ENCODE data around the gene MACROD1. TPM values are rescaled to one million over a fixed set of nuclear protein-coding genes. Genes with fewer than 3 reads are reported as not detected.

The MACROD1 gene
- total and polyA plus RNA-seq, 12 donors = 77.6 to 497 (median 115) TPM

- H3K27me3 ChIP-seq = no peaks in the 10 kb centered on the region
- peaks cover 0 to 39% (median 26%) of the 10 kb centered on the region in 9 donors for H3K4me1 ChIP-seq
- TF ChIP-seq CTCF (IDR thresholded peaks at IDR 0.05) = no peak
- H3K9me3 ChIP-seq = no peaks in the 10 kb centered on the region
- 72 to 81% methylated on average over 8 of the region's 8 CpGs for WGBS, 2 donors
- intact Hi-C loops (cut with DNase I) = no loop called here
- DNase-seq (no peak), ATAC-seq (peak in 3 of 8 donors; percentile 6 to 34 (median 27))
- no peak overlapping the region for H3K4me3 ChIP-seq
- H3K36me3 ChIP-seq = no peaks in the 10 kb centered on the region
- H3K27ac ChIP-seq = no peak overlapping the region
These were observed 147.6 kb downstream of the MACROD1 start for GRCh38 chr11:64018310-64018709.

GRCh38 chr11:64017945-64018224, 148.0 kb downstream of the MACROD1 start:
- WGBS, 2 donors = 83 to 89% methylated on average over 7 of the region's 7 CpGs
- TF ChIP-seq CTCF (IDR thresholded peaks at IDR 0.05) = no peak
- ATAC-seq = no peak

GRCh38 chr11:64015935-64016845, 149.7 kb downstream of the MACROD1 start:
- Histone ChIP-seq H3K4me3 (no peak overlapping the region), H3K36me3 (no peaks in the 10 kb centered on the region), H3K9me3 (no peaks in the 10 kb centered on the region), H3K27ac (no peak overlapping the region), H3K4me1 (peaks cover 0 to 27% (median 19%) of the 10 kb centered on the region in 9 donors), H3K27me3 (no peaks in the 10 kb centered on the region)
- intact Hi-C loops (cut with DNase I) = no loop called here
- no peak for ATAC-seq
- no peak for TF ChIP-seq CTCF (IDR thresholded peaks at IDR 0.05)
- DNase-seq = no peak
- 92 to 94% methylated on average over 35 of the region's 35 CpGs for WGBS, 2 donors

More at GRCh38 chr11:64017945-64018224, 148.0 kb downstream of the MACROD1 start:
- H3K9me3 ChIP-seq = no peaks in the 10 kb centered on the region
- intact Hi-C loops (cut with DNase I) = no loop called here
- no peak overlapping the region for H3K4me3 ChIP-seq
- H3K27ac ChIP-seq = no peak overlapping the region
- H3K27me3 ChIP-seq = no peaks in the 10 kb centered on the region
- H3K4me1 ChIP-seq = peaks cover 0 to 36% (median 26%) of the 10 kb centered on the region in 9 donors
- no peak for DNase-seq
- no peaks in the 10 kb centered on the region for H3K36me3 ChIP-seq

- H3K27ac ChIP-seq = no peak overlapping the region
- no peak for ATAC-seq
- H3K4me3 ChIP-seq = no peak overlapping the region
- DNase-seq = no peak
- WGBS, 2 donors = 88 to 90% methylated on average over 20 of the region's 20 CpGs
- peaks cover 0 to 24% (median 17%) of the 10 kb centered on the region in 9 donors for H3K4me1 ChIP-seq
- H3K36me3 ChIP-seq = no peaks in the 10 kb centered on the region
- intact Hi-C loops (cut with DNase I) = no loop called here
- H3K9me3 ChIP-seq = no peaks in the 10 kb centered on the region
- TF ChIP-seq CTCF (IDR thresholded peaks at IDR 0.05) = no peak
- H3K27me3 ChIP-seq = no peaks in the 10 kb centered on the region
These were observed 150.4 kb downstream of the MACROD1 start for GRCh38 chr11:64015510-64015909.
